HT1080 (cell line): ENCODE data around the gene TXNDC2. TPM values are rescaled to one million over a fixed set of nuclear protein-coding genes. Genes with fewer than 3 reads are reported as not detected.
"Not testable (repeated sequence)": the region's sequence is repeated elsewhere in the genome, so short reads cannot be mapped to it uniquely, and the experiment has no call there.

Source experiments
- DNase-seq: peaks from one replicate; pipeline ENCODE4 v3.0.0-alpha.2; 2015; ENCODE audit warnings: low read depth
- total RNA-seq: library from RNA; depleted of rRNA; stranded (reverse); fragments of >200 nt; shearing (Covaris generic); gene quantifications from 2 replicates; pipeline ENCODE4 v1.2.3, GENCODE V29; 2014

TXNDC2 gene
- total RNA-seq, 1 experiment from 2014 or later: 0.11 TPM

GRCh38 chr18:9912285-9912684 lies 26.5 kb downstream of the TXNDC2 start:
- not testable (repeated sequence) for DNase-seq

GRCh38 chr18:9913151-9913525 lies 27.4 kb downstream of the TXNDC2 start:
- DNase-seq: no peak

- peak; percentile 95 for DNase-seq
These were observed 28.0 kb downstream of the TXNDC2 start, which contains the start of gene VAPA for GRCh38 chr18:9913526-9914333. Gene VAPA, plus strand, starts transcription at chr18:9914016. Its CDS starts 241 bp downstream, at chr18:9914257.

GRCh38 chr18:9914334-9914583 lies 28.5 kb downstream of the TXNDC2 start:
- no peak for DNase-seq

GRCh38 chr18:9914584-9915290 lies 29.0 kb downstream of the TXNDC2 start:
- peak; percentile 78 for DNase-seq

- no peak for DNase-seq
These were observed 29.7 kb downstream of the TXNDC2 start for GRCh38 chr18:9915291-9916076.

GRCh38 chr18:9916077-9916639 lies 30.4 kb downstream of the TXNDC2 start:
- no peak for DNase-seq

- no peak for DNase-seq
These were observed 31.0 kb downstream of the TXNDC2 start for GRCh38 chr18:9916808-9917207.

GRCh38 chr18:9918016-9918680 lies 32.4 kb downstream of the TXNDC2 start:
- DNase-seq: peak; percentile 81

- DNase-seq: no peak
These were observed 33.9 kb downstream of the TXNDC2 start for GRCh38 chr18:9919564-9920232.

GRCh38 chr18:9922592-9923311 lies 37.0 kb downstream of the TXNDC2 start:
- DNase-seq: no peak

GRCh38 chr18:9924371-9924943 lies 38.7 kb downstream of the TXNDC2 start:
- DNase-seq: no peak

- no peak for DNase-seq
These were observed 39.6 kb downstream of the TXNDC2 start for GRCh38 chr18:9925369-9925768.

GRCh38 chr18:9925795-9926194 lies 40.0 kb downstream of the TXNDC2 start:
- DNase-seq: no peak

- no peak for DNase-seq
These were observed 40.6 kb downstream of the TXNDC2 start for GRCh38 chr18:9926223-9926894.

- no peak for DNase-seq
These were observed 41.2 kb downstream of the TXNDC2 start for GRCh38 chr18:9926977-9927376.

- DNase-seq: no peak
These were observed 41.8 kb downstream of the TXNDC2 start for GRCh38 chr18:9927392-9928063.

- no peak for DNase-seq
These were observed 43.0 kb downstream of the TXNDC2 start for GRCh38 chr18:9928646-9929259.
